NB4 (cell line): Measurements from ENCODE around the gene KCNJ14.

Experiments
- DNase-seq: peaks from one replicate; pipeline ENCODE4 v3.0.0; 2010; ENCODE audit warnings: low read depth
- H3K4me3 ChIP-seq: one replicate; pipeline ENCODE4 v1.5.1; 2011; ENCODE audit warnings: mild to moderate bottlenecking, low read depth, low read length, moderate library complexity
- MYC ChIP-seq: IDR thresholded peaks from 2 replicates; pipeline ENCODE4 v1.6.1; 2011; ENCODE audit warnings: low read depth, low read length
- POLR2A ChIP-seq: IDR thresholded peaks from 2 replicates; pipeline ENCODE4 v1.6.1; 2011; ENCODE audit warnings: mild to moderate bottlenecking; ENCODE audit not compliant: insufficient read length; ENCODE audit errors: extremely low read depth
- TF ChIP-seq, protein P1 (sequence below): IDR thresholded peaks from 2 replicates; pipeline ENCODE4 v1.6.1; 2011; ENCODE audit warnings: low read depth, low read length
- TF ChIP-seq, protein P2 (sequence below): IDR thresholded peaks from one replicate; pipeline ENCODE4 v1.5.1; 2012; ENCODE audit warnings: low read depth, low read length

KCNJ14 gene

DNA sequence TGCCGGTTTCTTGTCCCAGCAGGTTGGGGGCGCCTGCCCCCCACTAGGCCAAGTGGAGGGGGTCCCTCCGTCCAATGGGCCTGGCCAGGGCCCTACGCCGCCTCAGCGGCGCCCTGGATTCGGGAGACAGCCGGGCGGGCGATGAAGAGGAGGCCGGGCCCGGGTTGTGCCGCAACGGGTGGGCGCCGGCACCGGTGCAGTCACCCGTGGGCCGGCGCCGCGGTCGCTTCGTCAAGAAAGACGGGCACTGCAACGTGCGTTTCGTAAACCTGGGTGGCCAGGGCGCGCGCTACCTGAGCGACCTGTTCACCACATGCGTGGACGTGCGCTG is 6.2 kb downstream of the KCNJ14 start:
- no peak overlapping the region for H3K4me3 ChIP-seq
- DNase-seq, result no peak
- TF ChIP-seq POLR2A (no peak), MYC (no peak)
- TF ChIP-seq, protein P1, sequence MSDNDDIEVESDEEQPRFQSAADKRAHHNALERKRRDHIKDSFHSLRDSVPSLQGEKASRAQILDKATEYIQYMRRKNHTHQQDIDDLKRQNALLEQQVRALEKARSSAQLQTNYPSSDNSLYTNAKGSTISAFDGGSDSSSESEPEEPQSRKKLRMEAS, result no peak
- TF ChIP-seq, protein P2, sequence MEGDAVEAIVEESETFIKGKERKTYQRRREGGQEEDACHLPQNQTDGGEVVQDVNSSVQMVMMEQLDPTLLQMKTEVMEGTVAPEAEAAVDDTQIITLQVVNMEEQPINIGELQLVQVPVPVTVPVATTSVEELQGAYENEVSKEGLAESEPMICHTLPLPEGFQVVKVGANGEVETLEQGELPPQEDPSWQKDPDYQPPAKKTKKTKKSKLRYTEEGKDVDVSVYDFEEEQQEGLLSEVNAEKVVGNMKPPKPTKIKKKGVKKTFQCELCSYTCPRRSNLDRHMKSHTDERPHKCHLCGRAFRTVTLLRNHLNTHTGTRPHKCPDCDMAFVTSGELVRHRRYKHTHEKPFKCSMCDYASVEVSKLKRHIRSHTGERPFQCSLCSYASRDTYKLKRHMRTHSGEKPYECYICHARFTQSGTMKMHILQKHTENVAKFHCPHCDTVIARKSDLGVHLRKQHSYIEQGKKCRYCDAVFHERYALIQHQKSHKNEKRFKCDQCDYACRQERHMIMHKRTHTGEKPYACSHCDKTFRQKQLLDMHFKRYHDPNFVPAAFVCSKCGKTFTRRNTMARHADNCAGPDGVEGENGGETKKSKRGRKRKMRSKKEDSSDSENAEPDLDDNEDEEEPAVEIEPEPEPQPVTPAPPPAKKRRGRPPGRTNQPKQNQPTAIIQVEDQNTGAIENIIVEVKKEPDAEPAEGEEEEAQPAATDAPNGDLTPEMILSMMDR, result no peak

DNA sequence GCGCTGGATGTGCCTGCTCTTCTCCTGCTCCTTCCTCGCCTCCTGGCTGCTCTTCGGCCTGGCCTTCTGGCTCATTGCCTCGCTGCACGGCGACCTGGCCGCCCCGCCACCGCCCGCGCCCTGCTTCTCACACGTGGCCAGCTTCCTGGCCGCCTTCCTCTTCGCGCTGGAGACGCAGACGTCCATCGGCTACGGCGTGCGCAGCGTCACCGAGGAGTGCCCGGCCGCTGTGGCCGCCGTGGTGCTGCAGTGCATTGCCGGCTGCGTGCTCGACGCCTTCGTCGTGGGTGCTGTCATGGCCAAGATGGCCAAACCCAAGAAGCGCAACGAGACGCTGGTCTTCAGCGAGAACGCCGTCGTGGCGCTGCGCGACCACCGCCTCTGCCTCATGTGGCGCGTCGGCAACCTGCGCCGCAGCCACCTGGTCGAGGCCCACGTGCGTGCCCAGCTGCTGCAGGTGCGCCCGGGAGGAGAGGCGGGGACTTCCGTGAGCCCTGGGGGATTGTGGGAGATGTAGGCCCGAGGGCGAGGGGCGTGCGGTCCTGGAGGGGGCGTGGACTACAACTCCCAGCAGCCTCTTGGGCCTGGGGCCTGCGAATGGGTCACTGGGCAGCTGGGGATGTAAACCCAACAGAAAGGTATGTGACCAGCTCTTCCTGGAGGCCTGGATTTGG is 6.7 kb downstream of the KCNJ14 start:
- peak; percentile 74 for DNase-seq
- no peak overlapping the region for H3K4me3 ChIP-seq
- TF ChIP-seq POLR2A (no peak), MYC (peak; percentile 20)
- TF ChIP-seq, protein P1, result no peak
- TF ChIP-seq, protein P2, result no peak

DNA sequence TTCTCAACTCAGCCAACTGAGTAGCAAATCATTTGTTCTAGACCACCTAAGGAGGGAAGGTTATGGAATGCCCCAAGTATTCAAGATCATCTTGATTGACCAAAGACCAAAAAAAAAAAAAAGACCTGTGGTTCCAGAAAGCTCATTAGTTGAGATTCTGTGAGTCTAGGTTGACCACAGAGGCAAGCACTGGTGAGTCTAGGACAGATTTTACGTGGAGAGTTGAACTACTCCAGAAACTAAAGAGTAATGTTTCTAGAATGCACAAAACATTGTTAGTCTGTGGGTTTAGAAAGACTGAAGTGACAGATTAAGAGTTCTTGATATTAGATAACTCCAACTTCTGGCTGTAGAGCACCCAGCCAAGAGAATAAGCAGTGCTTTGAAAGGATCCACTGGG is 9.8 kb downstream of the KCNJ14 start:
- DNase-seq, result no peak
- H3K4me3 ChIP-seq, result no peak overlapping the region
- TF ChIP-seq MYC, result no peak

DNA sequence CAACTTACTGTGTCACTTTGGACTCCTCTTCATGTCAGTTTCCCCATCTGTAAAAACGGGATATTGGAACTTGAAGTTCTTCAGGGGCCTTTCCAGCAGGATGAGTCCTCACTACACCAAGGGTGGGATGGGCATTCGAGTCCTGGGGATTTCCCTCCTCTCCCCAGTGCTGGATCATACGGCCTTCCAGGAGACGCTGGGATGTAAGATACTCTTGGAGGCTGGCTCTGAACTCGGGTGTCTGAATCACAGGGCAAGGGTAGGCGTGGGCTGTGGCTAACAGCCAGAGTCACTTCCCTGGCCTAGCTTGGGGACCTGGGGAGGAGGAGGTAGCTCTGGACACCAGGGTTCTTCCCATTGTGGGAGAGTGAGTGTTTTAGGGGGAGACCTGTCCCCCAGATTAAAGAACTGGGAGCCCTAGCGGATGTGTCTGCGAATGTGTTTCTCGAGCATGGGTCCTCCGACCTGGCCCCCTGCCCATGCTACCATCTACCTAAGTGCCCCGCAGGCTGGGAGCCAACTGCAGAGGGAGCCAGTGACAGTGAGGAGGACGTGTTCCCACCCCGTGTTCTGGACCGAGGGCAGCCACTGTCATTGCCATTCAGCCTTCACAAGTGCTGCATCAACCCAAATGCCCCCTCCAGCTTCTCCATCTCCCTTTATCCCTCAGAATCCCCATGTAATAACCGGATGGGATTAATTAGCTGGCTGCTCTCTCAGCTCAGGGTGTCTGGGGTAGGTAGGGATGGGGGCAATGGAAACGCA is 11.4 kb downstream of the KCNJ14 start:
- TF ChIP-seq POLR2A, result no peak
- TF ChIP-seq, protein P1, result no peak
- TF ChIP-seq, protein P2, result no peak
- no peak for TF ChIP-seq MYC
- DNase-seq, result no peak
- H3K4me3 ChIP-seq, result no peak overlapping the region

DNA sequence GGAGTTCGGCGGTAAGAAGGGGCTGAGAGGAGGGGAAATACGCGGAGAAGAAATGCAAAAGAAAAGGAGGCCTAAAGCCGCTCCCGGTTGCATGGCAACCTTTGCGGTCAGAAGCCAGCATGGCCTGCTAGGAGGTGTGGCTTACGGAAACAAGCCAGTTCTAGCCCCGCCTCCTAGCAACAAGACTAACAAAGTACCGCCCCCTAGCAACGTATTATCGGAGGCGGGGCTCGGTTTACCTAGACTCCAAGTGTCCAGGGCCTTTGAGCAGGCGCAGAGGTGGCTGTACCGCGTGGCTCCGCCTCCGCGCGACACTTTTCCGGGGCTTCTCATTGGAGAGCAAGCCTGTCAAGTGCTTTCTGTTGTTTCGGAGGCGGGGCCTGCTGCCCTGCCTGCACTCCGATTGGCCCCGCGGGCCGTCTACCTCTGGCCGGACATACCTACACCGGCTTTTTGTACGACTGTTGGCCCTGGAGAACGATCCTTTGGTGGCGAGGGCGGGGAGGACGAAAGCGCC is 13.5 kb downstream of the KCNJ14 start:
- peak; percentile 100 for DNase-seq
- TF ChIP-seq POLR2A, result no peak
- TF ChIP-seq, protein P2, result no peak
- peak; percentile 29 for TF ChIP-seq MYC
- TF ChIP-seq, protein P1, result peak; percentile 85
- peak overlapping the region; percentile 78 for H3K4me3 ChIP-seq

DNA sequence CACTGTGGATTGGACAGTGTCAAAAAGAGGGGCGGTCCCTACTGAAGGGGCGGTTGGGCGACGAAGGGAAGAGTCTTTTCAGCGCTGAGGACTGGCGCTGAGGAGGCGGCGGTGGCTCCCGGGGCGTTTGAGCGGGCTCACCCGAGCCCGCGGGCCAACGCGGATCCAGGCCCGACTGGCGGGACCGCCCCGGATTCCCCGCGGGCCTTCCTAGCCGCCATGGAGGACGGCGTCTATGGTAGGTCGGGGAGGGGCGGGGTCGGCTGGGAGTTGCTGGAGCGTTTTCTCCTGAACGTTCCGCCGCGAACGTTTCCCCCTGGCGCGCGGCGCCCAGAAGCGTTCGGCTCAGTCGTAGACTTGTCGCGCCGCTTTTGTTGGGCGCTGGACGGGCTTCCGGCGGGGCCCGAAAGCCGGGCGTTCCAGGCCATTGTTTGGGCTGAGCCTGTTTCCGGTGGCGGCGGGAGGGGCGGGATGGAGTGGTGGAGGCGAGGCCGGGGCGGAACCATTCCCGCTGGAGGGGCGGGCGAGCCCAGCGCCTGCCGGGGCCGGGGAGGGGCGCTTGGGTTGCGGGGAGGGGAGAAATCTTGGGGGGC is 14.0 kb downstream of the KCNJ14 start, which contains the start of gene CYTH2:
TSS of gene CYTH2 (plus strand) at position 81 of the 593 bp plus-strand sequence. CDS start at position 220, 139 bp downstream.
- peak; percentile 98 for DNase-seq
- TF ChIP-seq POLR2A (peak; percentile 100), MYC (peak; percentile 49)
- TF ChIP-seq, protein P1, result 0 out of 2 replicates have a peak, but pooled peaks have one; percentile 35
- TF ChIP-seq, protein P2, result no peak

More for the DNA sequence above, 14.0 kb downstream of the KCNJ14 start, which contains the start of gene CYTH2:
- peak within 1 kb of the TSS; percentile 78 for H3K4me3 ChIP-seq
